ENCODE results near the gene CCDC187.
"Not testable (repeated sequence)": the region's sequence is repeated elsewhere in the genome, so short reads cannot be mapped to it uniquely, and the experiment has no call there.

Gene CCDC187

DNA sequence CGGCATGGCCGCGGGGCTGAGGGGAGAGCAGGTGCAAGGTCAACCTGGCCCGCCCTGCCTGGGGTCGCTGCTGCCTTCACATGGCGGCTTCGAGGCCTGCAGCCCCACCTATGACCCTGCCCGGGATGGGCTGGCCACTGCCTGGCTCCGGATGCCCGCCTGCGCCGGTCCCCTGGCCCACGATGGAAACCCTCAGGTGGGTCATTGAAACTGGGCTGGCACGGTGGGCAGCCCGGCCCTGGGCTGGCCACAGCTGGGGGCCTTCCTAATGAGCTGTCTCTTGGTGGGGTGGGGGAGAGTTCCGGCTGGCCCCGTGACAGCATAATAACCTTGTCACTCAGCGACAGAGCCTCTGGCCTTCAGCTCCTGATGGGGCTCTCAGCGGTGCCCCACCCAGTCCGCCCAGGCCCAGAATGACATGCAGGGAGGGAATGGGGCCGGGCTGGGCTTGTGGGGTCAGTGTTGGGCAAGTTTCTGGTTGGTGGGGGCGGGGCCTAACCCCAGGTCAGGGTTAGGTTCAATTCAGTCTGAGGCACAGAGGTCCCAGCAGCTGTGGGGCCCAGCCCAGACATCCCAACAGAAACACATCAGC, at the start of gene CCDC187:
Gene CCDC187, minus strand, starts transcription at position 270 of the 592 bp plus-strand sequence. Its CDS starts 264 bp downstream, at position 6.
- DNase-seq, result no peak

DNA sequence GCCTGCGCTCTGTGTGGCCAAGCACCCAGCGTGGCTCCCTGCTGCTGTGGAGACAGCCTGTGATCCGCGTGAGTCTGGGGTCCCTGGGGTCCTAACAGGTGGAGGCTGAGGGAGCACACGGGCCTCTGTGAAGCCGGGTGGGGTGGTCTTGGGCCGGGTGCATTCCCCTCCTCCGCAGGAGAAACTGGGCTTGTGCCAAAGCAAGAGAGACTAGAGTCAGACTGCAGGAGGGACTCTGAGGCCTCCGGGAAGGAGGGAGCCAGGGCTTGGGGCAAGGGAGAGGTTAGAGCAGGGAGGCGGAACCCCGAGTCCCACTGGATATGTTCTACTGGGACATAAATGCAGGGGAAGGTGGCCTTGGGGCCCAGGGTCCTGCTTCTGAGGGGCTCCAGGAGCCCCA, 49.2 kb upstream of the CCDC187 start:
- DNase-seq, result no peak

DNA sequence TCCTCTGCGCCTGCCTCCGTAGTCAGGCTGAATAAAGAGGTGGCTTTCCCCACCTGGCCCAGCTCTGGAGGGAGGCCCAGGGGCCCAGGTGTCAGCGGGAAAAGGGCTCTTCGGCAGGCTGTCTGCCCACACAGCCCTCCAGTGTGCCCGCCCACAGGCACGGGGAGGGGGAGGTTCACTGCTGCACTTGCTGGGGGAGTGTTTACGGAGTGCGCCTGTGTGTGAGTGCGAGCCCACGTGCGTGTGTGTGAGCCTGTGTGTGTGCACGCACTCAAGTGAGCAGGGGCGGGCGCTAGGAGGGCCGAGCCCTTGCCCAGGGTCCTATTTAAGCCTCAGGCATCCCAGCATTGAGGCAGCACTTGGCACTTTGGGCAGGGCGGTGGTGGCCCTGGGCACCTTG, 48.8 kb upstream of the CCDC187 start:
- no peak for DNase-seq

DNA sequence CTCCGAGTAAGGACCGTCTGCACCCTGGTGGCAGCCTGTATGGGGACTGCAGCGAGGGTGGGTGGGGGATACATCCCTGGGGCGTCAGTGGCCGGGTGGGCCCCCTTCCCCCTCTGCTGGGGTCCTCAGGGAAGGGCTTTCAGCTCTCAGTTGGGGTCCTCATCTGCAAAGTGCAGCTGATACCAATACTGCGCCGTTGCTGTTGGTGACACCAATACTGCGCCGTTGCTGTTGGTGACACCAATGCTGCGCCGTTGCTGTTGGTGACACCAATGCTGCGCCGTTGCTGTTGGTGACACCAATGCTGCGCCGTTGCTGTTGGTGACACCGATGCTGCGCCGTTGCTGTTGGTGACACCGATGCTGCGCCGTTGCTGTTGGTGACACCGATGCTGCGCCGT, 48.0 kb upstream of the CCDC187 start:
- not testable (repeated sequence) for DNase-seq

DNA sequence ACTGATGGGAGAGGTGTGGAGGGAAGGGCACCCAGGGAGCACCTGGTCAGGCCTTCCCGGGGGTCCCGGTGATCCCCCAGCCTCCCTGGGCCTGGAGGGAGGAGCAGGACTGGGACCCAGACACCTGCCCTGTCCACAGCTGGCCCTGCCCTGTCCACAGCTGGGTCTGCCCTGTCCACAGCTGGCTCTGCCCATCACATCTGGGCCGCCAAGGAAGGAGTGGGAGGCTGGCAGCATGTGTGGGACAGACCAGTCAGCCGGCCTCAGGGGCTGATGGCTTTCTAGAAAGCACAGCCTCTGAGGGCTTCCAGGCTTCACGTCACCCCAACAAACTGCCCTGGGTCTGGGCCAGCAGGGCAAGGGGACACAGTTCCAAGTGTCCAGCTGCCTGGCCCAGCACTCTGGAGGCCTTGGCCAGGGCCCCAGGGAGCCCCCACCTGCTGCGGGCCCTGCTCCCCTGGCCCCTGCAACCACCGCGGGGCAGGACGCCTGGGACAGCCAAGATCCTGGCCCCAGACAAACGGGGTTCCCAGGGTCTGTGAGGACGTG, 47.4 kb upstream of the CCDC187 start:
- no peak for DNase-seq

DNA sequence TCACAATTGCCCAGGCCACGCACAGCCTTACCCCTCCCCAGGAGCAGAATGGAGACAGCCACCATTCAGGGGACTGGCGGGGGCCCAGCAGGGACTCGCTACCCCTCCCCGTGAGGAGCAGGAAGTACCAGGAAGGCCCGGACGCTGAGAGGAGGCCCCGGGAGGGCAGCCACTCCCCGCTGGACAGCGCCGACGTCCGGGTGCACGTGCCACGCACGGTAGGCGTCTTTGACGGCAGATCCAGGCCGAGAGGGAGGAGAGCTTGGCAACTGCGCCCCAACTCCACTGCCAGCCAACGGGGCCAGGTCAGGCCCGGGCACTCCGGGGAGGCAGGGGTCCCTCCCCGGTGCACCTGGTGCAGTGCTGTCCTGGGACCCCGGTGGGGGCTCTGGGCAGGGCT, 45.7 kb upstream of the CCDC187 start:
- DNase-seq, result no peak

DNA sequence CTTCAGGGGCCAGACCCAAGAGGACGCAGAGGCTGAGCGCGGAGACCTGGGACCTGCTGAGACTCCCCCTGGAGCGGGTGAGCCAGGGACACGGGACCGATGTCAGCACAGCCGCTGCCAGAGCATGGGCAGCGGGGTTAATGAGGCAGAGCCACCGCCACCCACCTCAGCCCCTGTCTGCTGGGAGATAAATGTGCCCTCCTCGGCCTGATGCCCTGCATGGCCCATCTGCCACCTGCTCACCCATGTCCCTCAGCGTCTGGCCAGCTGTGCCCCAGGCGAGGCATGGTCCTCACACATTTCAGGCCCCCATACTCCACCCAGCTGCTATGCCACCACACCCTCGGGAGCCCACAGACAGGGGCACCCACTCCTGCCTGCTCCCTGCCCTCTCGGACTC, 44.8 kb upstream of the CCDC187 start:
- DNase-seq, result no peak

DNA sequence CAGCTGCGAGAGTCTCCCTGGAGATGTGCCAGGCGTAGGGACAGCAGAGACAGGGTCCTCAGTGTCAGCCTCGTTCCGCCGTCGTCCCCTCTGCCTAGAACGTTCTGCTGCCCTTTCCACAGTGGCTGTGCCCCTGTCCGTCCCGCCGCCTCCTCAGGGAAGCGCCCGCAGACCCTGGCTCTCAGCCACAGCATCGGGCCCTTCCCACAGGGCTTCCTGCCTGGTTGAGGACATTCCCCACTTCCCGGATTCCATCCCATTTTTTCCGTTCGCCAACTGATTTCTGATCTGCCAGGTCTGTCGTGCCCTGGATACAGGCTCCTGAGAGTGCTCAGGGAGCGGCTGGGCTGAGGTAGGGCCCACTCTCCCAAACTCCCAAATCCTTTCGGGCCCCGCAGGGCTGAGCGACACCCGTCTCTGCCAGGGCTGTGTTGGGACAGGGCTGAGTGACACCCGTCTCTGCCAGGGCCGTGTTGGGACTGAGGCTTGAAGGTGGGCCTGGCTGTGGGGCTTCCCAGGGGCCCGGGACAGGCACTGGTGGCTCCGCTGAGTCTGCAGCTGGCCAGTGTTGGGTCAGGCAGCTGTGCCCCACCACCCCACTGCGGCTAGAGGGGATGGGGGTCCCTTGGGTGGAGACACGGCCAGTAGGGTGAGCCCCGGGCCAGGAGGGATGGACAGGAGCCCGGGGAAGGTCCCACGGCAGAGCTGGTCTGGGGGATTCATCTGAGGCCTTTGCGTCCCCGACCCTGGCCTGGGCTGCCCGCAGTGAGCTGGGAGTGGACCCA, 43.8 kb upstream of the CCDC187 start:
- DNase-seq, result no peak

DNA sequence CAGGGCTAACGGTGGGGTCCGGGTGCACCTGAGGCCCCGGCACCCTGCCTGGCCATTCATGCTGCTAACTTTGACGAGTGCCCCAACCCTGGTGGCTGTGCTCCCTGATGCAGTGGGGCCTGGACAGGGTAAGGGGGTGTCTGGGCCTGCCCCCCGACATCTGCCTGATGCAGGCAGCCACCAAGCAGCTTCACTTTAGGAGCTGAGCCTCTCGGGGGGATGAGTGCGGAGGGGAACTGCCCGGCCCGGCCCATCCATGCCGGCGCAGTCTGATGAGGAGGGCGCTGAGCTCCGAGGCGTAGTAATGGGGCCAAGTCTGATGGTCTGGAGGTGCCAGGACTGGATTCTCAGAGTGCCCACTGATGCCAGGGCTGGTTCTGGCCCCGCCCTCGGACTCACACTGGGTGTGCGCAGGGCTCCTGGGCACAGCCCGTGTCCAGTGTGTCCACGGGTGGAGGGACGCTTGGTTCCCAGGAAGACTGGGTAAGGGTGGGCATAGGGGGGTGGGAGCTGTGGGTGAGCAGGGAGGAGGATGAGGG, 43.1 kb upstream of the CCDC187 start:
- no peak for DNase-seq

DNA sequence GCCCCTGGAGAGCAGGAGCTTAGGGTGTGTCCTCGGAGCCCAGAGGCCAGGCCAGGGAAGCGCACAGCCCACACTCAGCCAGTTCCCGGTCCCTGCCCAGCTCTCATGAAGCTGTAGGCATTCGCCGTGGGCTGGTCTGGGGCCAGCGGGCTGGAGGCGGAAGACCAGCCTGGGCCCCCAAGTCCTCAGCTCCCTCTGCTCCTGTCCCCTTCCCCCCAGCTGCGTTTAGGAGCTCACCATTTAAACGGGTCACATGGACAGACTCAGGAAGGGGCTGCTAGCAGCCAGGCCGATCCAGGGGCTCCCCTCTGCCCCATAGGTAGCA, 42.2 kb upstream of the CCDC187 start:
- no peak for DNase-seq

DNA sequence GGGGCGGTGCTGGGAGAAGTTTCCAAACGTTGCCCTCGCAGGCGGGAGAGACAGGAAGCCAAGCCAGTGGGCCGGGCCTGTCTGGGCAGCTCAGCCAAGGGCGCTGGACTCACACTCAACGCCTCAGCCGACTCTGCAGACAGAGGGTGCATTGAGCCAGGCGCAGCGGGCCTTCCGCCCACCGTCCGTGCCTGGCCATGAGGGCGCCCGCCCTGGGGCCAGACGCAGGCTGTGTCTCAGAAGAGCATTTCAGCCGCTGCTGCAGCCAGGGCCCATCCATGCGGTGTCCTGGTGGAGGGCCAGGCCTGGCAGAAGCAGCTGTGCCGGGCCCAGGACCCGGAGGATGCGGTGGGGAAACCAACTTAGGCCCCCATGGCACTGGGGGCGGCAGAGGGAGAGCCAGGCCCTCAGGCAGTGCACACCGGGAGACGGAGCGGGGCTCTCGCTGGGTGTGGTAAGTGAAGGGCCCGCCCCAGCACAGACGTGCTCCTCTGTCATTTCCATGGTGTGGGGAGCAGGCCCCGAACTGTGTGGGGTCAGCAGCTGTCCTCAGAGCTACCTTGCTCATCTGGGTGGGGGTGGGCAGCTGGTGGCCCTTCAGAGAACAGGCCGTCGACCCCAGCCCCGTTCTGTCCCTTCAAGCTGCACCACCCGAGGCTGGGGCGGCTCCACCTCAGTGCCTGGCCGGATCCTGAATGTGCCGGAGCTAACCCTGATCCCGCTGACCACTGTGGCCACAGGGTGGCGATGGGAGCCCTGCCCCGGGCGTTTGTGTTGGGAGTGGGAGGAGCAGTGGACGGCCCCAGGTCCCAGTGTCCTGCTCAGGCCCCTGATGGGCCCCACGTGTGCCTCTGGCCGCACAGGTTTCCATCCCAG, 41.6 kb upstream of the CCDC187 start:
- no peak for DNase-seq

DNA sequence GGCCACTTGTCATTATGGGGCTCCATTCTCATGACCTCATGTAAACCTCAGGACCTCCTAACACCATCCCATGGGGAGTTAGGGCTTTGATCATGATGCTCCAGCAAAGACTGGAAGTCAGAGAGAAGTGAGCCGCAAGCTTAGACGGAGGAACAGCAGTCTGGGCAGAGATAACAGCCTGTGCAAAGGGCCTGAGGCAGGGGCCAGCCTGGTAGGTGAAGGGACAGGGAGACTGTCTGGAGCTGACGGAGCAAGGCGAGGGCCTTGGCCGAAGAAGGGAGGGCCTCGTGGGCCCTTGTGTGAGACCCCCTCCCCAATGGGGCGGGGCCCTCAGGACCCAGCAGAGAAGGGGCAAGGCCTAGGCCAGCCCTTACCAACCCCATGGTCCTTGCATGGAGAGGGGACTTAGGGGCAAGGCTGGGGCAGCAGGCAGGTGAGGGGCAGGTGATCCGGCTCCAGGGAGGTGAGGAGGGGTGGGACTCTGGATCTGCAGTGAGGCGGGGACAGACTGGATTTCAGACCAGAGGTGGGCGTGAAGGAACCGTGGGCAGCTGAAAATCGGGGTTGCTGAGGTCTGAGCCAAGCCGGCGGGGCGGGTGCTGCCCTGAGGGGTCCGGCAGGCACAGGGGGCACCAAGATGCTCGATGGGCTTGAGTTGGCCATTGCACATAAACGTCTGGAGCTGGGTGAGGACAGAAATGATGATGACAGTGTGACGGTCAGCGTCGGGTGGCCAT, 40.8 kb upstream of the CCDC187 start:
- no peak for DNase-seq

DNA sequence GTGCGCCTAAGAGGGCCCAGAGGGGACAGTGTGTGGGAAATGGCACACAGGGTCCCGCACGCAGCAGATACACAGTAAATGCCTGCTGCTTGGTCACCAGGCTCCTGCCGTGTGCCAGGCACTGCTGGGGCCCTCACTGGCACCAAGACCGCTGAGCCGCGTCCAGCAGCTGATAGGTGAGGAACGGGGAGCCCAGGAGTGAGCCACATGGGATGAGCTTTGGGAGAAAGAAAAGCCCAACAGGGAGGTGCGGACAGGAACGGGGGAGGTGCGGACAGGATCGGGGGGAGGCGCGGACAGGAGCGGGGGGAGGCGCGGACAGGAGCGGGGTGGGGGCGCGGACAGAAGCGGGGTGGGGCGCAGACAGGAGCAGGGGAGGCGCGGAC, 40.0 kb upstream of the CCDC187 start:
- DNase-seq, result no peak

DNA sequence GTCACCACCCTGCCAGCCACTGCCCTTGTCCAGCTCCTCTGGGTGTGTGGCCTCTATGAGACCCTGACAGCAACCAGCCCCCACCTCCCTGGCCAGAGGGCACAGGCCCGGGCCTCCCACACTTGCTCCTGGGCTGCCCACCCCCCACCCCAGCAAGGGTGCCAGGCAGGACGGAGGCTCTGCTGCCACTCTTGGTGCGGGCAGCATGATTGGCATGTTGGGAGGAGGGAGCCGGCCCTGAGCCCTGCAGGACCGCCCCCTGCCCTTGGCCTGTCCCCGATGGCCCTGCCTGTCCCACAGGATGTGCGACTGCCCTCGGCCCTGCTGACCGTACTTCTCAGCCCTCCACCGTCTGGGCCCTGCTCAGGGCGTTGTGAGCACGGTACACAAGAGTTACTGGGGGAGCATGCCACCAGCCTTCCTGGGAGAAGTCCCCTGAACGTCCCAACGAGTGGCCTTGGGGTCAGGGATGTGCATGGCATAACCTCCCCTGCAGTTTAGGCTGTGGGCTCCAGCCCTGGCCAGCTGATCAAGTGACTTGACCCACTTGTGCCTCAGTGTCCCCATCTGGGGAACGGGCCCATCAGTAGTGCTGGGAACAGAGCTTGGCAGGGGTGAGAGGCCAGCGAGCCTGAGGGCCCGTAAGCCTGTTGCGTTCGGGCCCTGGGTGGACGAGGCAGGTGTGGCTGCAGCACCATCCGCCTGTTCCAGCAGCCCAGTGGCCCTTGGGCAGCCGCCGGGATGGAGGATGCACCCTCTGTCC, 39.4 kb upstream of the CCDC187 start:
- no peak for DNase-seq

DNA sequence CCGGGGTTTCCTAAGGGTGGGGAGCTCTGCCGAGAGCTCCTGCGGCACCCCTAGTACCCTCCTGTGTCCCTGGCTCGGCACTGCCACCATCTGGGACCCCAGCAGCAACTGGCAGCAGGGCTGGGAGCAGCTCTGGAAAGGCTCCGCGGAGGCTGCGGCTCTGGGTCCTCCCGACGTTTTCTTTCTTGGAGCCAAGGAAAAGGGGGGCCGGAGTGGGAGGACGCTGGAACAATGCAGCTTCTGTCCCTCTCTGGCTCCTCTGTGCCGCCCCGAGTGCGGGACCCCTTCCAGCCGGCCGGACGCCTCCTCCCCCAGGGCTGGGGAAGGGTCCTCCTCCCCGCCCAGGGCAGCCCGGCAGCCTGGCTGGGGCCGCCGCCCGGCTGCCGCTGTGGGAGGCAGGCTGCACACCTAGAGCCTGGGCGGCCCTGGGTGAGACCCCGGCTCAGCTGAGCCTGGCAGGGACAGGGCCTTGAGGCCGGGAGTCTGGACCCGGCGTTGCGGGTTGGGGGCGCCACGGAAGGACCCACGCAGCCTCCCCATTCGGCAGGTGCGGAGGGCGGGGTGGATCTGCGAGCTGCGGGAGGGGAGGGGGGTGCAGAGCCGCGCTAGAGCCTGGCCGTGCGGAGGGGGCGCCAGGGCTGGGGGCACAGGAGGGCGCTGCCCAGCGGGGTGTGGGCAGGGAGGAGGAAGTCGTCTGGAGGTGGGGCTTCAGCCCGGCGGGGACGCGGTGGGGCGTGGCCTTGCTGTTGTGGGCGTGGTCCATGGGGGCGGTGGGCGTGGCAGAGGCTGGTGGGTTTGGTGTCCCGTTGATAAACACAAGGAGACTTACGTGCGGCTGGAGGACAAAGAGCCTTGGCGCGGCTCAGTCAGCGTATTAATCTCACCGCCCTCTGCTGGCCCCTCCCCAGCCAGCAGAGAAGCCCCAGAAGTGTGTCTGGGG, 38.6 kb upstream of the CCDC187 start:
- DNase-seq, result peak; percentile 80

DNA sequence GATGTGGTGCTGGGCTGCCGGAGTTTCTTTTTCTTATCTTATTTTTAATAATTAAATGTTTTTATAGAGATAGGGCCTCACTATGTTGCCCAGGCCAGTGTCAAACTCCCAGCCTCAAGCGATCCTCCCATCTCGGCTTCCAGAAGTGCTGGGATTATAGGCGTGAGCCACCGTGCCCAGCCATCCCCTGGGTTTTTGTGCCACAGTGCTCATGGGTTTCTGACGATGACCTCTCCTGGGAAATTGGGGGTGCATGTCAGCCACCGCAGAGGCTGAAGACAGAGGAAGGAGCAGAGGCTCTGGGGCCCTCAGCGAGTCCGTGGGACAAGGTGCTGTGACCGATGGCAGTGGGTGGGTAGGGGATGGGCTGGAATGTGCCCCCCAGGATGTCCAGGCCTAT, 37.9 kb upstream of the CCDC187 start:
- DNase-seq, result no peak

DNA sequence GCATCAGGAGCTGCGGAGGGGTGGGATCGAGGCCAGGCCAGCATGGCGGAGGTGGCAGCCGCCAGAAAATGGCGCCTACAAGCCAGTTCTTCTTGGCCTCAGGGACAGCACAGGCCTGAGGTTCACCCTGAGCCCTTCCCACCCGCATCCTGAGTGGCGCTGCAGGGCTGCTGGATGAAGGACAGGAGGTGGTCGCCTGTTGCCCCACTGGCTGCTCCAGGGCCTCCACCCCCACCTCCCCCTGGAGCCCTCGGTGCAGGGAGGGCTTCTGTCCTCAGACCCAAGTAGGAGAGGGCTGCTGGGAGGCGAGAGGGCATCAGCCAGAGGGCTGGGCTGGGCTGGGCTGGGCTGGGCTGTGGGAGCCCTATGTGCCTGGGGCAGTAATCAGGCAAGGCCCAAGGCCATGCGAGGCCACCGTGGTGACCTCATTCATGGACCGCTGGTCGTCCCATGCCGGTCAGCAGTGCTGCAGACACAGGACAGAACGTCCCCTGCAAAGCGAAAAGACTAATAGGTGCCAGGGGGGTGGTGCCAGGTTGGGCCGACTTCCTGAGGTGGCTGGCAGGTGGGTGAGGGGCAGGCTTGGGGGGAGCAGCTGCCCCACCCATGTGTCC, 37.3 kb upstream of the CCDC187 start:
- DNase-seq, result no peak

DNA sequence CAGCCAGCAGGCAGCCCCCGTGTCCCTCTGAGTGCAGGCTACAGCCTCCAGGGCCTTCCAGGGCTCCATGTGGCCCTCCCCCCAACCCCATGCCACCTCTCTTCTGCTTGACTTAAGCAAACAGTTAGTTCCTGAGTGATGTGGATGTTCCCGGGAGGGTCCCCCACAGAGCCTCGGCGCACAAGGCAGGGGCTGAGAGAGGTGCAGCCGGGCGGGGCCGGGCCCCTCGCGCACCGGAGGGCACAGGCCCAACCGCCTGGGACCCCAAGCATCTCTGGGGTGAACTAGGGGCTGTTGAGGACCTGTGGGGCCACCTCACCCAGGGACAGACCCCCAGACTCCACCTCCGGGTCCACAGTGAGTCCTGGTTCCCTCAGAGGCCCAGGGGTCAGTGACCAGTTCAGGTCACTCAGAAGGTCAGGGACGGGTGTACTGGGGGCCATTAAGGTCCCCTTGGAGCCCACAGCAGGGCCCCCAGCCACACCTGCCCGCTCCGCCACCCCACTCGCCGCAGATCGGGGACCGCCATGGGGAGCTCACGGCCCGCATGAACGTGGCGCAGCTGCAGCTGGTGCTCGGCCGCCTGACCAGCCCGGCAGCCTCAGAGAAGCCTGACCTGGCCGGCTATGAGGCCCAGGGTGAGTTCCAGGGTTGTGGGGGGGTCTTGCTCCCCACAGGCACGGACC, 36.6 kb upstream of the CCDC187 start:
- DNase-seq, result no peak

DNA sequence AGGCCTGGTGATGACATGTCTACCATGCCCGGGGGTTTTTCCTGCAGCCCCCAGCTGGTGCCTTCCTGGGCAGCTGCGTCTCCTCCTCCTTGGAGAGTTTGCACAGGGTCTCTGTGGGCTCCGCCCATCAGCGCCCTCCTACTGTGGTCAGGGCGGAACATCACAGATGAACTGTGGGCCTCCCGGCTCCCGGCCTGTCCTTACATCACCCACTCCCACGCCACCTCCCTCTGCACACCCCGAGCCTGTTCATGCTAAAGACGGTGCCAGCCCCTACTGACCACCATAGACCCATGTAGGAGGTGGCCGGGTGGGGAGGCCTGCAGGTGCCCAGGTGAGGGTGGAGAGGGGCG, 36.0 kb upstream of the CCDC187 start:
- DNase-seq, result no peak

All from NCI-H82 (cell line).